T1000 (cell line): ENCODE measurements around the gene MYH11.
"Not testable (repeated sequence)": the region's sequence is repeated elsewhere in the genome, so short reads cannot be mapped to it uniquely, and the experiment has no call there.

Experiments
- DNase-seq: peaks from one replicate; lab custom pipeline; 2025; ENCODE audit warnings: mixed read lengths; lab: John Stamatoyannopoulos, UW

The MYH11 gene

GRCh38 chr16:15810411-15810810, 46.4 kb downstream of the MYH11 start:
- DNase-seq: no peak

DNA sequence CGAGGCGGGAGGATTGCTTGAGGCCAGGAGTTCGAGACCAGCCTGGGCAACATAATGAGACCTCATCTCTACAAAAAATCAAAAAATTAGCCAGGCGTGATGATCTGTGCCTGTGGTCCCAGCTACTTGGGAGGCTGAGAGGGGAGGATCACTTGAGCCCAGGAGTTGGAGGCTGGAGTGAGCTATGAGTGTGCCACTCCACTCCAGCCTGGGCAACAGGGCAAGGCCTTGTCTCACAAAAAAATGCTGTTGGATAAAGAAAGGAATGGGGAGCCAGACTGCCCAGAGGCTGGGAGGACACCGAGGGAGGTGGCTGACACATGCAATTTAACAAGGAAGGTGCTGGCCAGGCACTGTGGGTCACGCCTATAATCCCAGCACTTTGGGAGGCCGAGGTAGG, 47.5 kb downstream of the MYH11 start:
- not testable (repeated sequence) for DNase-seq

DNA sequence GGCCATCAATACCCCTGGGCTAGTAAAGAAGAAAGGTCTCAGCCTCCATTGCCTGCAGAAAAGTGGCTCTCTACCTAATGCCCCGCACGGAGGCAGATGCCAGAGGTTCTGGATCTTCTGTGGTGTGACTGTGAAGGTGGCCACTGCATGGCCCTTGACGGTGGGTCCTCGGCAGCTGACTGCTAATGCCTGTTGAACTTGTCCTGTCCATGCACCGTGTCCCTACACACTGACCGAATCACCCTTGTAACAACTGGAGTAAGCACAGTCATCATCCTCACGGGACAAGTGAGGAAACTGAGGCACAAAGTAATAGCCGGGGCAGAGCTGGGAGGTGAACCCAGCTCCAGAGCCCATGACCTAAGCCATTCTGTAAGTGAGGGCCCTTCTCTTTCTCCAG, 48.8 kb downstream of the MYH11 start:
- DNase-seq: no peak

- no peak for DNase-seq
These were observed 49.2 kb downstream of the MYH11 start for GRCh38 chr16:15807603-15808009.

GRCh38 chr16:15803618-15804017, 53.2 kb downstream of the MYH11 start:
- no peak for DNase-seq

GRCh38 chr16:15799851-15800495, 56.9 kb downstream of the MYH11 start:
- no peak for DNase-seq

DNA sequence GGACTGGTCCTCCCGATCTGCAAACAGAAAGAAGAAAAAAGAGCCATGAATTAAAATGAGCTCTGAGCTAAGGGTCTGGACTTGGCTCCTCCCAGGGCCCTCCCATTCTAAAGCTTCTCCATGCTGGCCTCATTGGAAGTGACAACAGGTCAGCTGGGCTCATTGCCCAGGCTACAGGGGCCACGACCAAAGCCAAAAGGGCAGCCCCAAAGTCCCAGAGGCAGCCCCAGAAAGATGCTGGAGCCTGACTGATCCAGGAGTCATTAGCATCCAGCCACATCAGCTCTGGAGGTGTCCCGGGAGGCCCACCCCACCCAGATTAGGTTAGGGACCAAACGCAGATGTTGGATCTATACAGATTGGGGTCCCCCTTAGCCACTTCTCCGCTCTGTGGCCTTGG, 58.2 kb downstream of the MYH11 start:
- no peak for DNase-seq

- no peak for DNase-seq
These were observed 59.9 kb downstream of the MYH11 start for GRCh38 chr16:15796885-15797284.

- DNase-seq: no peak
These were observed 61.2 kb downstream of the MYH11 start for GRCh38 chr16:15795615-15796014.

GRCh38 chr16:15792563-15792971, 64.3 kb downstream of the MYH11 start:
- DNase-seq: no peak

DNA sequence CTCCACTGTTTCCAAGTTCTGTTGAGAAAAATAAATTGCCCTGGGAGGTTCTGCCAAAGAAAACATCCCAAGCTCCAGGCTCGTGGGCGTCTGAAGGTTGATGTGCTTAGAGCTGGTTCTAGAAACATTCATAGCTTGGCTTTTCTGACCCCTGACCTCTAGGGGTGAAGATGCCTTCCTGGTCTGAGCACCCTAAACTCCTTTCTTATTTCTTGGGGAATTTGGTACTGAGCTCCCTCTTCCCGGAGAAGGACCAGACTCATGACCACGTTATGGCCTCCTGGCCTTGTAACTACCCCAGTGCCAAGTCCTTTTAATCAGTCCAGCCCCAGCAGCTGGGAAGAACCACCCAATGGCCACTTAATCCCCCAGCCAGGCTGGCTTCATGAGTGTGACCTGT, 66.4 kb downstream of the MYH11 start:
- no peak for DNase-seq

GRCh38 chr16:15789816-15790215, 67.0 kb downstream of the MYH11 start:
- not testable (repeated sequence) for DNase-seq

GRCh38 chr16:15788846-15789239, 68.0 kb downstream of the MYH11 start:
- DNase-seq: no peak

GRCh38 chr16:15786501-15786900, 70.3 kb downstream of the MYH11 start:
- DNase-seq: no peak

DNA sequence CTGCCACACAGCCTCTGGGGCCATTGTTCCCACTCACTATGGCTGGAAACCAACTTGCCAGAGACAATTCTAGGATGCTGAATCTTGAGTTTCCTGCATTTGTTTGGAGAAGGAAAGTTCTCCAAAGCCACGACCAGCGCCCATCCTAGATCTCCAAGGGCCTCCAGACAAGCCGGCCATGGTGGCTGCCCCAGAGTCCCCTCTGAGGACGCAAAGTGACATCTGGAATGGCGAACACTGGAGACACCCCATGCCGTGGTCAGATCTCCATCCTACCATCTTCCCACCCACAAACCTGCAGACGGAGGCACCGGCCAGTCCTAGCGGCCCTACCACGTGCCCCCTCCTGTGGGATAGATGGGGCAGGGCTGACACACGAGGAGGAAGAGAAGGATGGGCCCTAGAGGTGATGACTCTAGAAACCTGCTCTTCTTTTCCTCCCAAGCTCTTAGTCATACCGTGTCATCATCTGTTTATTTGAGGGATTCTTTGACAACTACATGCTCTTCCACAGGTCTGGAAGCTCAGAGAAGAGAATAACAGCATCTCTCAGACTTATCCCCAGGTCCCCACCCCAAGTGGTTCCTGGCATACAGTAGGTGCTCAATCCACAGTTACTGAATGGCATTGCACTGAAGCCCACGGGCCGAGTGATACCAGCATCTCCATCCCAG, 71.3 kb downstream of the MYH11 start:
- no peak for DNase-seq

DNA sequence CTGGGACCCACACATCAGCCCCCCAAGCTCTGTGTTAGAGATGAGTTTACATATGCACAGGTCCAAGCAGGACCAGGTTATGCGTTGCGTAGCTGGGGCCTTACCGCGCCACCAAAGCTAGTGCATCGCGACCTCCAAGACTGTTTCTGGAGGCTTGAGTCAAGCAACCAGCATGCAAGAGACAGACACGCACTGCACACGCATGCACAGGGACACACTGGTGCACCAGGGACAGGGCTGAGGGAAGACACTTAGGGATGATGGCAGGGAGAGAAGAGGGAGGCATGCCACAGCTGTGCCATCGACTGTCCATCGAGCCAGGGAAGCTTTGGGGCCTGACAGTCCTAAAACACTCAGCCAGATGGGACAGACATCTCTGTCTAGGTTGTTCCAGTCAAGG, 72.8 kb downstream of the MYH11 start:
- DNase-seq: no peak

DNA sequence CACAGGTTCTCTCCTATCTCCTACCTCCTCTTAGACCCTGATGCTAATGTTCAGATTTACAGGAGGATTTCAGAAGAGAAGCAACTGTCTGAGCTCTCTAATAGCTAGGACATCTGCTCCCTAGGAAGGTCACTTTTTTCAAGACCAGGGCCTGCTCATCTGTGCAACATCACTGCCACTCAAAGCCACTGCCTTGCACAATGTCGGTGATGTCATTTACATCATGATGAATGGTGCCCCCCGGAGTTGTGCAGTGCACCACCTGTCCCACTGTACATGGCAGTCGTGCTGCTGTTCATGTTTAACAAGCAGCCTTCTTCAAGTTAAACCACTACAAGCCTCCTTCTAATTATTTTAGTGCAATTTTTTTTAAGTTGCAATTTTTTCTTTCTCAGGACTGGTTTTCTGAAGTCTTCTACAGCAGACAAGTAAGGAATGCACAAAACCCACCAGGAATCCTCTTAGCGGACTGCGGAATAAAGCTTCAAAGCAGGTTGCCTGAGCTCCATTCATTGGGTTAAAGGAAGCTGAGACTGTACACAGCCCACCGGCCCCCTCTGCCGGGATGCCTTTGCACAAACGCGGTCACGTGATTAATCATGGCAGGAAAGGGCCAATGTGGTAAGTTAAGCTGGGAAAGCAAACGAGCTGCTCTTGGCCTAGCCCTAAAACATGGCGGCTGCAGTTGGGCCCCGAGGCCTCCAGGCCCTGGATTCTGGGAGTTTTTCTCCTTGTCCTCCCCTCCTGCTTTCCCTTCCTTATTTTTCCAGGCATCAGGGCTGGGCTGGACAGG, 74.1 kb downstream of the MYH11 start:
- no peak for DNase-seq

- no peak for DNase-seq
These were observed 75.2 kb downstream of the MYH11 start for GRCh38 chr16:15781650-15782049.

DNA sequence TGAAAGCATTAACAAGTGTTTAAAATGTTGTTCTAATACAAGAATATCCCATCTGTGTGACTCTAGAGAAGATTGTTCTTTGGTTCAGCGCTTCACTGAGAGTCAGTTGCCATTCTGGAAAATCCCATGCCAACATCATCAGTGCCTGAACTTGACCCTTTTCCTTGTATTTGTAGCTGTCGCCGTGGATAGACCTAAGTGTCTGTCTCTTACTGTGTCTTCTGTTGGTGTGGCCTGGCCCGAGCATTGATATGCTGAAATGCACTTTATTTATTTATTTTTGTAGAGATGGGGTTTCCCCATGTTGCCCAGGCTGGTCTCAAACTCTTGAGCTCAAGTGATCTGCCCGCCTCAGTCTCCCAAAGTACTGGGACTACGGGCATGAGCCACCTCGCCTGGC, 76.0 kb downstream of the MYH11 start:
- DNase-seq: no peak

DNA sequence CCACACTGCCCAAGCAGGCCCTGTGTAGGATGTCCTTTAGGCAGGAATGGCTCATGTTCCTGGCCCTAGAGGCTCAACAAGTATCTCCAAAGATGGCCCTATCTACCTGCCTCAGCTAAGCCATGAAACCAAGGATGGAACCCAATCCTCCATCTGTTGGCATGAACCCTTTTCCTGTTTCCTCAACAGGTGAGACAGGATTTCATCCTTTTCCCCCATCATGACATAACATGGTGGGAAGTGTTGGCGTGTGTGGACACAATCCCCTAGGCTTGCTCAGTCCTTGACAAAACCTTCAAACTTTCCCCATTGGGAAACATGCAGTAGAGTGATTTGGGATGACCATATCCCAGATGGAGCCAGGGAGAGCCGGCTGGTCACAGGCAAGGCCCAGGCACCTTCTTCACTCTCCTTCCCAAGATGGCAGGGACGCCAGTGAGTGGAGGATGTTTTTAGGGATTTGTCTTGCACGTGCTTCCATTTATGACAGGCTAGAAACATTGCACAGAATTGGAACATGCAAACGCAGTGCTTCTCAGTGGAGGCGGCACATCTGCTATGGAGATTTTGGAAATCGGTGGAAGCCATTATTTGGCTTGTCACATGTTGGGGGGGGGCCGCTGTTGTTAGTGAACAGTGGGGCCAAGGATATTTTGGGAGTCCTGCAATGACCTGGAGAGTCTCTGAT, 77.0 kb downstream of the MYH11 start:
- DNase-seq: no peak

DNA sequence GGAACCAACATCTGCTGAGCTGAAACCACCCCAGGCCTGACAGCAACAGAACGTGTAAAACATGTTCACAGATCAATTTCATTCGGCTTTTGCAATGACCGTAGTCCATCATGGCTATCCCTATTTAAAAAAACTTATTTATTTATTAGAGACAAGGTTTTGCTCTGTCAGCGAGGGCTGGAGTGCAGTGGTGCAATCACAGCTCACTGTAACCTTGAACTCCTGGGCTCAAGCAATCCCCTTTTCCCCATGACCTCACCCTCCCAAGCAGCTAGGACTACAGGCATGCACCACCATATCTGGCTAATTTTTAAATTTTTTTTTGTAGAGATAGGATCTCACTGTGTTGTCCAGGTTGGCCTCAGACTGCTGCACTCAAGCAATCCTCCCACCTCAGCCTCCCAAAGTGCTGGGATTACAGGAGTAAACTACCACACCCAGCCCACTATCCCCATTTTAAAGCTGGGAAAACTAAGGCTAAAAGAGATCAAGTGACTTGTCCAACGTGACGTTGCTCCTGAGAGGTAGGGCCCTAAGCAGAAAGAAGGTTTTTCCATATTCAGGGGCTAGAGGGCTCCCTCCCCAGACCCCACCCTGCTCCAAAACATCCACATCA, 77.7 kb downstream of the MYH11 start:
- DNase-seq: no peak

DNA sequence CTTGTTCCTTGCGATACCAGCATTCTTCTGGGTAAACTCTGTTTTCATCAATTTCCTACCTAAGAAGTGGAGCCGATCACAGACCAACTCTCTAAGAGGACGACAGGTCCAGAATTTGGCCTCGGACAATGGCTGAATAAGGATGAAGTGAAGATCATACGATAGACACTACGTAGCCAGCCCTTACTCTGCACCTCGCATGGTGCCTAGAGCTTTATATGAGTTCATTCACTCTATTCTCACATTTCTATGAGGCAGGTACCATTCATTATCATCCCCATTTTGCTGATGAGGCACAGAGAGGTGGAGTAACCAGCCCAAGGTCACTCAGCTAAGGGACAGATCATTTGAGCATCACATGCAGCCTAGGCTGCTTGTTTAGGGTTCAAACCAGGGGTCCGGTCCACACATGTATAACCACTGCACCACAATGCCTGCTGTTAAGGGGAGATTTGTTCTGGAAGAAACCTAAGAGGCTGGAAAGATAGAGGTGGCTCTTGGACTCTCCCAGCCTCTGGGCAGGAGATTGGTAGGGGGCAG, 78.6 kb downstream of the MYH11 start:
- DNase-seq: no peak
